ENCODE results near the gene FUT3. TPM values are rescaled to one million over a fixed set of nuclear protein-coding genes. Genes with fewer than 3 reads are reported as not detected.

The FUT3 gene
- total RNA-seq, 1 donor from 2014 or later = 20.9 TPM

- no peaks in the 10 kb centered on the region for H3K27me3 ChIP-seq
- intact Hi-C loops (cut with DNase I) = no loop called here
- TF ChIP-seq POLR2A (IDR thresholded peaks at IDR 0.05) = no peak
- no peak for TF ChIP-seq CTCF (IDR thresholded peaks at IDR 0.05)
- TF ChIP-seq POLR2AphosphoS5 (IDR thresholded peaks at IDR 0.05; ENCODE audit: insufficient read depth in 1 of 2, low read depth in 1 of 2) = no peak
- peaks cover 16% of the 10 kb centered on the region for H3K4me1 ChIP-seq
- H3K36me3 ChIP-seq = no peaks in the 10 kb centered on the region
- DNase-seq (ENCODE audit: extremely low spot score in 2 of 2) = no peak
- H3K4me3 ChIP-seq = peak overlapping the region; percentile 45 to 51
- peak overlapping the region; percentile 64 for H3K27ac ChIP-seq
- H3K9me3 ChIP-seq = no peaks in the 10 kb centered on the region
Observed at GRCh38 chr19:5828661-5829566, 22.3 kb downstream of the FUT3 start.

DNA sequence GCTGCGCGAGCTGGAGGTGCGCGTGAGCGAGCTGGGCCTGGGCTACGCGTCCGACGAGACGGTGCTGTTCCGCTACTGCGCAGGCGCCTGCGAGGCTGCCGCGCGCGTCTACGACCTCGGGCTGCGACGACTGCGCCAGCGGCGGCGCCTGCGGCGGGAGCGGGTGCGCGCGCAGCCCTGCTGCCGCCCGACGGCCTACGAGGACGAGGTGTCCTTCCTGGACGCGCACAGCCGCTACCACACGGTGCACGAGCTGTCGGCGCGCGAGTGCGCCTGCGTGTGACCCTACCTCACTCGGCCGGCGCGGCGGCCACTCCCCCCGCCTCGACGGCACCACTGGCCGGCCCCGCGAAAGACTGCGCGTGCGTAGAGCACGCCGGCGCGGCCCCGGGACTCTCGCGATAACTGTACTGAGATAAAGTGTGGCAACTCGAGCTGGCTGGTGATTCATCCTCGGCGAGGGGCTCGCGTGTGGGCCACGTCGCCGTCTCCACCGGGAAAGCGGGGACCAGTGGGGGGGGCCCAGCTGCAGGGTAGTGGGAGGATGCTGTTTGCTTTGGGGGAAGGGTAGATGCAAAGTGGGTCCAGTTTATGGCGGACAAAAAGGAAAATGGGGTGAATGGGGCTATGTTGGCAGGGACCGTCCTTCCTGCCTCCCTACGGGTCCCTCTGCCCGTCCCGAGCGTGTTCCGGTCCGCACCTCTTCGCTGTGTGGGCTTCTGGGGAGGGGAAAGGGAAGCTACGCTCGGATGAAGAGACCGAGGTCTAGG lies 23.2 kb downstream of the FUT3 start:
- Histone ChIP-seq H3K36me3 (no peaks in the 10 kb centered on the region), H3K4me1 (peaks cover 16% of the 10 kb centered on the region), H3K27ac (peak overlapping the region; percentile 64), H3K4me3 (peak overlapping the region; percentile 45 to 51), H3K27me3 (no peaks in the 10 kb centered on the region), H3K9me3 (no peaks in the 10 kb centered on the region)
- DNase-seq (ENCODE audit: extremely low spot score in 2 of 2) = no peak
- TF ChIP-seq CTCF (IDR thresholded peaks at IDR 0.05) (no peak), POLR2AphosphoS5 (IDR thresholded peaks at IDR 0.05; ENCODE audit: insufficient read depth in 1 of 2, low read depth in 1 of 2) (peak in 1 of 2 donors; percentile 91), POLR2A (IDR thresholded peaks at IDR 0.05) (peak in 1 of 2 donors; percentile 65)
- intact Hi-C loops (cut with DNase I) = no loop called here

- no peaks in the 10 kb centered on the region for H3K27me3 ChIP-seq
- intact Hi-C loops (cut with DNase I) = no loop called here
- peak overlapping the region; percentile 45 to 51 for H3K4me3 ChIP-seq
- H3K36me3 ChIP-seq = no peaks in the 10 kb centered on the region
- DNase-seq (ENCODE audit: extremely low spot score in 2 of 2) = no peak
- H3K4me1 ChIP-seq = peaks cover 16% of the 10 kb centered on the region
- H3K9me3 ChIP-seq = no peaks in the 10 kb centered on the region
- H3K27ac ChIP-seq = no peak overlapping the region
- no peak for TF ChIP-seq CTCF (IDR thresholded peaks at IDR 0.05)
- no peak for TF ChIP-seq POLR2A (IDR thresholded peaks at IDR 0.05)
- TF ChIP-seq POLR2AphosphoS5 (IDR thresholded peaks at IDR 0.05; ENCODE audit: insufficient read depth in 1 of 2, low read depth in 1 of 2) = no peak
Observed at GRCh38 chr19:5827342-5827890, 23.8 kb downstream of the FUT3 start.

GRCh38 chr19:5826531-5827341 lies 24.5 kb downstream of the FUT3 start:
- TF ChIP-seq CTCF (IDR thresholded peaks at IDR 0.05) = no peak
- no peak for TF ChIP-seq POLR2A (IDR thresholded peaks at IDR 0.05)
- no peak for TF ChIP-seq POLR2AphosphoS5 (IDR thresholded peaks at IDR 0.05; ENCODE audit: insufficient read depth in 1 of 2, low read depth in 1 of 2)

More at GRCh38 chr19:5826531-5827341, 24.5 kb downstream of the FUT3 start:
- H3K9me3 ChIP-seq = no peaks in the 10 kb centered on the region
- H3K27ac ChIP-seq = no peak overlapping the region
- no peak for DNase-seq (ENCODE audit: extremely low spot score in 2 of 2)
- peaks cover 16% of the 10 kb centered on the region for H3K4me1 ChIP-seq
- no peak overlapping the region for H3K4me3 ChIP-seq
- intact Hi-C loops (cut with DNase I) = no loop called here
- no peaks in the 10 kb centered on the region for H3K27me3 ChIP-seq
- no peaks in the 10 kb centered on the region for H3K36me3 ChIP-seq

All from vagina (tissue), 2 donors.